Renal pelvis (tissue), 4 donors: Measurements from ENCODE around the gene PROB1. TPM values are rescaled to one million over a fixed set of nuclear protein-coding genes. Genes with fewer than 3 reads are reported as not detected.
A peak's percentile ranks its signal among the peaks of the same experiment; 100 is the strongest.
"Not testable (repeated sequence)": the region's sequence is repeated elsewhere in the genome, so short reads cannot be mapped to it uniquely, and the experiment has no call there.

Experiments used
- DNase-seq: peaks from one replicate; pipeline ENCODE4 v3.0.0-alpha.2; 2013
- polyA plus RNA-seq, 3 donors: library from polyadenylated mRNA; unstranded; fragments of 120-200 nt; gene quantifications; one replicate each; pipeline ENCODE4 v1.2.1, GENCODE V29; 2013; ENCODE audit not compliant: insufficient read length in 3 of 3

PROB1 gene
- polyA plus RNA-seq, 3 donors: 2.8 to 4.2 (median 3.5) TPM

GRCh38 chr5:139395844-139396640, 1.1 kb upstream of the PROB1 start:
- no peak for DNase-seq

DNA sequence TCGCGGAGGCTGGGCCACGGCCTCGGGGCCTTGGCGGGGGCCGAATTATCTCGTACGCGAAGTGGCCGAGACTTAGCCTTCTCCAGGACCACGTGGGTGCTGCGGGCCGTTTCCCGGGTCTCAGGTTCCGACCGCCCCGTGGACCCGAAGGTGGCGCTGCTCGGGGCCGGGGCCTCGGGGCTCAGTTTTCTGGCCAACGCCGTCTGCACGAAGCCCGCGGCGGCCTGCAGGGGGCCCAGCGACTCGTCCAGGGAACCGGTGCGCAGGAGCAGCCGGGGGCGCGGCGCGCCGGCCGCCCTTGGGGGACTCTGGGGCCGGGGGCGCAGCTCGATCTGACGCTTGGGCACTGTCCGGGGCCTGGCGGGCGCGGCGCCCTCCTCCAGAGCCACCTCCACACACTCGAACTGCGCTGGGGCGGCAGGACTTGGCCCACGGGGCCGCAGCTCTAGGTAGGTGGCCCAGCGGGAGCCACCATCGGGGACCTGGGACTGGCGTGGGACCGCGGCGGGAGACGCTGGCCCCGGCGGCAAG, 716 bp downstream of the PROB1 start:
- DNase-seq: peak; percentile 31

GRCh38 chr5:139393497-139394122, 1.3 kb downstream of the PROB1 start:
- no peak for DNase-seq

- DNase-seq: peak; percentile 56
Measured at GRCh38 chr5:139392678-139393496, 2.0 kb downstream of the PROB1 start.

DNA sequence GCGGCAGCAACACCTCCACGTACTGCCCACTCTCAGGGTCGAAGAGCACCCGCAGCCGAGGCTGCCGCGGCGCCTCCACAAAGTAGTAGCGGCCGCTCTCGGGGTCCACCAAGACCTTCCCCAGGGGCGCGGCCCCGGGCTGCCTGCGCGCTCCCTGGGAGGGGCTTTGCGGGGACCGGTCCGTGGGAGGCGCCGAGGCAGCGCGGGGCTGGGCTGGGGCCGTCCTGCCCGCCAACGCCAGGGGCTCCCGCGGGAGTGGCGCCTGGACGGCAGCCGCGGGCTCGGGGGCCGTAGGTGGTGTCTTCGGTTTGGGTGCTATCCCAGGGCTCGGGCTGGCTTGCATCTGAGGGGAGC, 2.6 kb downstream of the PROB1 start:
- no peak for DNase-seq

- DNase-seq: no peak
Measured at GRCh38 chr5:139391570-139392323, 3.2 kb downstream of the PROB1 start.

DNA sequence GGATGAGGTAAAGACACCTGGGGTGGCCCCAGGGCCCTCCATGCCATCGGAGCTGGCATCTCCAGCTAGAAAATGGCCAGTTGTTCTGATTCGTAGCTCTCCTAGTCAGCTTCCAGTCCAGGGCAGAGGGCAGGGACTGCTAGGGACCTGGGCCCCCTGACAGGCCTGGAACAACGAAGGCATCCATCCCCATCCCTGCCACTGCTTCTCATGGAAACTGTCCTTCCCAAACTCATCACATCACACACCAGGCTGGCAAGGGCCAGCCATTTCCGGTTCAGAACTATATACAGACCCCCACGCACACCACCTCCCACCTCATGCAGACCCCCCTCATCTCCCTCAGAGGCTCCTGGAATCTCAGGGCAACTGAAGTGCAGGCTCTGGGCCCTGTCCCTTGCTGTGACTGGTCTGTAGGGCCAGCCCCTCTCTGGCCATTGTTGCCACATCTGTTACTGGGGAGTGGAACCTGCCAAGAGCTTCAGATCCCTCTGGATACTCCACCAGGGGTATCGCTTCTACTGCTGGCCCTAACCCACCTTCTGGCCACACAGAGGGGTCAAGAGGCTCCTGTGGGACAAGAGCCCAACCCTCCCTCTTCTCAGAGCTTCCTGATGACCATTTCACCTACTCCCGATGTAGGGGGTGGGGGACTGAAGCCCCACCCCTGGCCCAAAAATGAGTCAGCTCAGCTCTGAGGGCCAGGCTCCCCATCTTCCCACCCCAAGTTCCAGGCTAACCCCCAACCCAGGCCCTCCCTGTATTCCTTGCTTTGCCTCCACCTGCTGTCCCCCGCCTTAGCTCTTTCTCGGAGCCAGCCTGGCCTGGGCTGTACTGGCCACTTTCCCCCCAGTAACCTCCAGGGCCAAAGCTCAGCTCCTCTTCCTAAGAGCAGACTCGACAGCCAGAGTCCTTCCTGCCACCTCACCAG, 4.0 kb downstream of the PROB1 start:
- DNase-seq: no peak

DNA sequence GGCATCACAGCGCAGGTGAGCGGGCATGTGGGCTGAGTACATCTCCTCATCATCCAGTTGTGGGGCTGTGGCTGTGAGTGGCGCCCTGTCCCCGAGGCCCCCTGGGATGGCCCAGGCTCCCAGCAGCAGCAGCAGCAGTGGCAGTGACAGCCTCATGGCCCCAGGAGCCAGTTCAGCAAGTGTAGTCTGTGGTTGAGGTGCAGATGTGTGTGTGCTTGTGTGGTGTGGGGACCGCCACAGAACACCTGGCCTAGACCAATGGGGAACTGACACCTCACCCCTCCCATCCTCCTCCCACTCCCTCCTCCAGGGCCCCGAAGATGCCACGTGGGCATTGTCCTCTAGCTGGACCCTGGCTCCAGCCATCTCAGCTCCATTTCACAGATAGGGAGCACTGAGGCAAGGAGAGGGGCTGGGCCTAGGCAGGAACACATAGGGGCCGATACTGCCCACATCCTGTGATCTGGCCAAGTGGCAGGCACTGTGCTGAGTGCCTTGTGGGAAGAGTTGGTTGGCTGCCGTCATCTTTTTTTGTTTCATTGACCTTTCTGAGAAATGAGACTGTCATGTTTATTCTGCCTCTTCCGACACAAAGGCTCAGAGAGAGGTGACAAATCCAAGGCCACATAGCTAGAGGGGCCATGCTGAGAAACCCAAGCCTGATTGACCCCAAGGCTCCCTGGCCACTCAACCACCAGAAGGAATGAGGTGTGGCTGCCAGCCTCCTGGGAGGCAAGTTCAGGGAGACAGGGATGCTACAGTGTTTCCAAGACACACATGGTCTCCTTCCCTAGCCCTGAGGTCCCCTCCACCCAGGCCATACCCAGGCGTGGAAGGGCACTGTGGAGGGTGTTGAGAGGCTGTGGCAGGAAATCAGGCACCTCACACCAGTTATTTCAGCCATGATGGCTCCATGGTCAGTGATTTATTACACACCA, 4.9 kb downstream of the PROB1 start, which contains the start of gene MZB1:
MZB1 (minus strand) TSS at position 213 of the 938 bp plus-strand sequence; CDS start at position 156, 57 bp downstream.
- no peak for DNase-seq

DNA sequence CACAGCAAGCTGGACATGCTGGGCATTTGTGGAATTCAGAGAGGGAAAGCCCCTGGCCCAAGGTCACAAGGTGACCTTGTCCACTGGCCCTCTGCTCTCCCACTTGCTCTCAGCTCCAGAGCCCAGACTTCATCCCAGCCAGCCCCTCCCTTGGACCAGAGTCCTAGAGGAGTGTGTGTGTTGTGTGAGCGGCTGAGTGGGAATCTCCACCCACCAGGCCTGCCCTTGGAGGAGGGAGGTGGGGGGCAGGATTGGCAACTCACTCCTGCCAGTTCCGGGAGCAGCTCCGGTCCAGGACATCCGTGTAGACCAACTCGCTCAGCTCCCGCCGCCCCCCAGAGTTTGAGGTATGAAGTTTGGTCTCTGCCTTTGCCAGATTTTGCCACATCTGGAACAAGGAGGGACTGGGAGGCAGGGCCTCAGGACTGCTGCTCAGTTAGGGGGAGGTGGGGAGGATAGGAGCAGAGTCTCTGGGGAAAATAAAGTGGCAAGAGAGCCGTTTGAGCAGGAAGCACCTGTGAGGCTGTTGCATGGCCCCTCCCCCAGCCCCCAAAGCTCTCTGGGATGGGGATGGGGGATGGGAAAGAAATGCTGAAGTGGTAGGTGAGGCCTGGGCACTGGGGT, 6.6 kb downstream of the PROB1 start:
- DNase-seq: peak; percentile 29

DNA sequence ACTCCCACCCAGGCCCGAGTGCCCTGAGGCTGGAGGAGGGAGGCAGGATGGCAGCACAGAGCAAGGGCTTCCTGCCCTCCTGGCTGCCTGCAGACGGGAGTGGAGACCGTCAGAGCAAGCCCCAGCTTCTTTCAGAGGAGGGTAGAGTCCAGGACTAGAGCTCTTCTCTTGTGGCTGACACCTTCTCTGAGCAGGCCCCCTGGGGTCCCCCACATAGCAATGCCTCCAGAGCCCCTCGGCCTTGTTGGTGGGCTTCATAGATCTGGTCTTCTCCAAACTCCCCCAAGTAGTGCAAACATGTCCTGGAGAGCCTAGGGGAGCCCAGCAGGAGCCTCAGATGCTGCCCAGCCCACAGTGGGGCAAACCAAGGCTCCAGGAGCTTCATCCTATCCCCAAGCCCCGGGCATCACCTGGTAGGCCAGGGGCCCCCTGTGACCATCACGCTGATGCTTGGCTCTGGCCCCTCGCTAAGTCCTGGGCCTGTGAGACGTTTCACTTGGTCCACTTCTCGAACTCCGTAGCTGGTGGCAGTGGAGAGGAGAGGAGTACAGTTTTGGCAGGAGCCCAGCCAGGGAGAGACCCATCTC, 7.2 kb downstream of the PROB1 start:
- no peak for DNase-seq

GRCh38 chr5:139386956-139387355, 7.9 kb downstream of the PROB1 start:
- DNase-seq: not testable (repeated sequence)

DNA sequence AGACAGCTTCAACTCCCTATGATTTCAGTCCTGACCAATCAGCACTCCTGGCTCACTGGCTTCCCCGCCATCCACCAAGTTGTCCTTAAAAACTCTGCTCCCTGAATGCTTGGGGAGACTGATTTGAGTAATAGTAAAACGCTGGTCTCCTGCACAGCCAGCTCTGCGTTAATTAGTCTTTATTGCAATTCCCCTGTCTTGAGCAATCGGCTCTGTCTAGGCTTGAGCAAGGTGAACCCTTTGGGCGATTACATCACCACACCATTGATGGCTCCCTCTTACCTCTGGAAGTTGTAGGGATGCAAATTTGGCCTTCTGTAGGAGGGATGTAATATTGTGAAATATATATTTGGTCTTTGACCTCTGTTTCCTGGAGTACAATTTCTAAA, 8.9 kb downstream of the PROB1 start:
- DNase-seq: no peak

GRCh38 chr5:139385061-139386049, 9.5 kb downstream of the PROB1 start:
- DNase-seq: no peak

GRCh38 chr5:139384591-139385051, 10.3 kb downstream of the PROB1 start:
- no peak for DNase-seq

GRCh38 chr5:139383993-139384590, 10.8 kb downstream of the PROB1 start:
- no peak for DNase-seq

DNA sequence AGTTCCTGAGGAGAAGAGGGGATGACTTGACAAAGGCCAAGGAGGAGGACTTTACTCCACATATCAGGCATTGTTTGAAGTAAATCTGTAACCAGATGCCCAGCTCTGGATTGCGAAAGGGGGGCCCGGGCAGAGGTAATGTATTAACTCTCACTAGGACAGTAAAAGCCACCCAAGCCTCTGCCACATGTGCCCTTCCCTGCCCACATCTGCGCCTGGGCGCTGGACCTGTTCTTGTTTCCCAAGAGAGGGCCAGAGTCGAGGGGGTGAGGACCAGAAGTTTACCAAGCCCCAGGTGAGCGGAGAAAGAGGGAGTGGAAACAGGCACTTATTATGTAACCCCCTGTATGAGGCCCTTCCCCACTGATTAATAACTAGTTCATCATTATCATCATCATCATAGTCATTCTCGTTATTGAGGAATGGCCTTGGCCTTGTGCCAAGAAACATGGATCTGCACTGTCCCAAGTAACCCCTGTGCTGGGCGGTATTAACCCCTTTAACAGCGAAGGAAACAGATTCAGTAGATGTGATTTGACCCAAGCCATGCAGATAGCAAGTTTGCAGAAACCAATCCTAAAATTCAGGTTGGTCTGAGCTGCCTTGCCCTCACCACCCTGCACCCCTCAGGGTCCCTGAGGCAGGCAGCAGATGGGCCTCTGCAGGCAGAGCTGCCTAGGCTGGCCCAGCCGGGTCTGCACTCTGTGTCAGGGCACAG, 11.5 kb downstream of the PROB1 start, which contains the start of gene SLC23A1:
SLC23A1 (minus strand) TSS at position 23 of the 718 bp plus-strand sequence. CDS start 44 bp downstream, outside the sequence.
- peak; percentile 49 for DNase-seq
